K562 (cell line): ENCODE results near the gene PLOD1. TPM values are rescaled to one million over a fixed set of nuclear protein-coding genes. Genes with fewer than 3 reads are reported as not detected.
A peak's percentile ranks its signal among the peaks of the same experiment; 100 is the strongest.

ENCODE experiments used
- ADNP ChIP-seq: fragments of 200-800 bp; sonication (Bioruptor generic); IDR thresholded peaks from 2 replicates; pipeline ENCODE4 v1.6.1; 2016; ENCODE audit warnings: missing genetic modification characterization, missing compliant biosample characterization
- CBFB ChIP-seq: sonication (generic); formaldehyde crosslinking; IDR thresholded peaks from 2 replicates; pipeline ENCODE4 v1.4.0; 2020; ENCODE audit warnings: mild to moderate bottlenecking, missing genetic modification reagents
- CBX1 ChIP-seq: sonication (generic); IDR thresholded peaks from 2 replicates; pipeline ENCODE4 v1.6.1; 2016; ENCODE audit warnings: antibody characterized with exemption, low read depth, mild to moderate bottlenecking
- FUS ChIP-seq: fragments of 200-400 bp; formaldehyde crosslinking; optimal IDR thresholded peaks from 2 replicates; pipeline ENCODE3; 2017; ENCODE audit warnings: low read depth, low read length
- KDM1A ChIP-seq, 2 experiments: fragments of 450-650 bp; IDR thresholded peaks; 2 replicates each; pipeline ENCODE4 v1.6.1; 2016; ENCODE audit warnings: mild to moderate bottlenecking in 2 of 2
- MECOM ChIP-seq: fragments of 250-450 bp; sonication (Bioruptor Pico); IDR thresholded peaks from 2 replicates; pipeline ENCODE4 v1.8.0; 2022; ENCODE audit warnings: inconsistent platforms
- MYC ChIP-seq, 2 experiments: fragments of 250-450 bp in 1 of 2; sonication (Bioruptor Pico) in 1 of 2; IDR thresholded peaks; 2 replicates each; pipeline versions ENCODE4 v1.5.1 to v1.6.1; 2012 to 2021; ENCODE audit warnings: low read depth in 2 of 2, borderline replicate concordance in 1 of 2, improper control_type of control experiment in 1 of 2, low read length in 1 of 2, mild to moderate bottlenecking in 1 of 2, moderate library complexity in 1 of 2
- PRMT5 ChIP-seq: sonication (generic); formaldehyde crosslinking; IDR thresholded peaks from 2 replicates; pipeline ENCODE4 v1.5.0; 2020; ENCODE audit warnings: missing genetic modification reagents
- RBM17 ChIP-seq: fragments of 200-400 bp; formaldehyde crosslinking; IDR thresholded peaks from 2 replicates; pipeline ENCODE4 v1.6.1; 2017; ENCODE audit warnings: low read depth, mild to moderate bottlenecking, low read length, borderline replicate concordance
- RBM25 ChIP-seq: fragments of 200-400 bp; formaldehyde crosslinking; IDR thresholded peaks from 2 replicates; pipeline ENCODE4 v1.6.1; 2018; ENCODE audit warnings: low read length, low read depth, moderate library complexity; ENCODE audit not compliant: severe bottlenecking
- RCOR1 ChIP-seq, 2 experiments: IDR thresholded peaks; 2 replicates each; pipeline ENCODE4 v1.6.1; 2012; ENCODE audit warnings: low read depth in 2 of 2, low read length in 2 of 2, borderline replicate concordance in 1 of 2, improper control_type of control experiment in 1 of 2
- RNF2 ChIP-seq: sonication (generic); IDR thresholded peaks from 2 replicates; pipeline ENCODE4 v1.6.1; 2016
- RUNX1 ChIP-seq: sonication (generic); IDR thresholded peaks from 2 replicates; pipeline ENCODE4 v1.6.1; 2016; ENCODE audit warnings: antibody characterized with exemption, low read depth
- SIN3A ChIP-seq, 2 experiments: fragments of 150-350 bp in 1 of 2; IDR thresholded peaks; 2 replicates each; pipeline ENCODE4 v1.6.1; 2011 to 2016; ENCODE audit warnings: borderline replicate concordance in 2 of 2, low read depth in 2 of 2, low read length in 2 of 2, mild to moderate bottlenecking in 2 of 2, moderate library complexity in 2 of 2; ENCODE audit not compliant: control insufficient read depth in 1 of 2
- TBP ChIP-seq: optimal IDR thresholded peaks from 2 replicates; pipeline ENCODE3; 2011; ENCODE audit warnings: low read depth, low read length, improper control_type of control experiment
- ZBTB17 ChIP-seq: fragments of 450-650 bp; formaldehyde crosslinking; IDR thresholded peaks from 2 replicates; pipeline ENCODE4 v1.4.0; 2020; ENCODE audit warnings: mild to moderate bottlenecking
- ZNF184 ChIP-seq: sonication (generic); formaldehyde crosslinking; IDR thresholded peaks from 2 replicates; pipeline ENCODE4 v1.5.0; 2020; ENCODE audit warnings: missing genetic modification reagents
- ZNF24 ChIP-seq: fragments of 450-650 bp; IDR thresholded peaks from 2 replicates; pipeline ENCODE4 v1.6.1; 2016
- polyA plus RNA-seq, 8 experiments: library from polyadenylated mRNA; depleted of rRNA in 4 of 8; stranded (reverse) in 5 of 8; unstranded in 3 of 8; fragments of >200 nt; fragmentation: Nextera tagmentation in 2 of 8; fragmentation: Illumina TruSeq in 1 of 8; extraction: Ambion mirVana in 2 of 8; extraction: Trizol in 1 of 8; gene quantifications; 2 replicates each; pipeline versions ENCODE4 v1.2.1 to v1.2.3, GENCODE V29; 2011 to 2014; ENCODE audit warnings: inconsistent platforms in 1 of 8, missing spikeins in 1 of 8
- total RNA-seq, 7 experiments: library from RNA; depleted of rRNA in 6 of 7; stranded (reverse); fragments of >200 nt in 6 of 7; fragmentation: Illumina TruSeq in 2 of 7; extraction: Trizol in 2 of 7; gene quantifications; 2 replicates each; pipeline versions ENCODE4 v1.2.1 to v1.2.3, GENCODE V29; 2011 to 2021; ENCODE audit warnings: low replicate concordance in 1 of 7
- TF ChIP-seq, protein P1 (sequence below): fragments of 250-450 bp; sonication (Bioruptor Pico); IDR thresholded peaks from 2 replicates; pipeline ENCODE4 v1.4.0; 2020
- TF ChIP-seq, protein P2 (sequence below), 2 experiments: fragments of 450-650 bp in 1 of 2; IDR thresholded peaks; 2 replicates each; pipeline ENCODE4 v1.6.1; 2011 to 2017; ENCODE audit warnings: low read depth in 2 of 2, antibody characterized with exemption in 1 of 2, borderline replicate concordance in 1 of 2, low read length in 1 of 2, mild to moderate bottlenecking in 1 of 2, mixed read lengths in 1 of 2; ENCODE audit not compliant: control insufficient read depth in 1 of 2
- TF ChIP-seq, protein P3 (sequence below): sonication (generic); formaldehyde crosslinking; IDR thresholded peaks from 2 replicates; pipeline ENCODE4 v1.9.0; 2022; ENCODE audit warnings: mild to moderate bottlenecking, missing genetic modification reagents
- TF ChIP-seq, protein P4 (sequence below): sonication (generic); formaldehyde crosslinking; IDR thresholded peaks from 2 replicates; pipeline ENCODE4 v1.8.1; 2023; ENCODE audit warnings: mild to moderate bottlenecking, missing genetic modification reagents

Gene PLOD1
- total and polyA plus RNA-seq, 9 of the 15 experiments (the other 6 are each of a cell fraction or from before 2014, with no cell fraction given) = 16.6 to 90.8 (median 52.7) TPM

DNA sequence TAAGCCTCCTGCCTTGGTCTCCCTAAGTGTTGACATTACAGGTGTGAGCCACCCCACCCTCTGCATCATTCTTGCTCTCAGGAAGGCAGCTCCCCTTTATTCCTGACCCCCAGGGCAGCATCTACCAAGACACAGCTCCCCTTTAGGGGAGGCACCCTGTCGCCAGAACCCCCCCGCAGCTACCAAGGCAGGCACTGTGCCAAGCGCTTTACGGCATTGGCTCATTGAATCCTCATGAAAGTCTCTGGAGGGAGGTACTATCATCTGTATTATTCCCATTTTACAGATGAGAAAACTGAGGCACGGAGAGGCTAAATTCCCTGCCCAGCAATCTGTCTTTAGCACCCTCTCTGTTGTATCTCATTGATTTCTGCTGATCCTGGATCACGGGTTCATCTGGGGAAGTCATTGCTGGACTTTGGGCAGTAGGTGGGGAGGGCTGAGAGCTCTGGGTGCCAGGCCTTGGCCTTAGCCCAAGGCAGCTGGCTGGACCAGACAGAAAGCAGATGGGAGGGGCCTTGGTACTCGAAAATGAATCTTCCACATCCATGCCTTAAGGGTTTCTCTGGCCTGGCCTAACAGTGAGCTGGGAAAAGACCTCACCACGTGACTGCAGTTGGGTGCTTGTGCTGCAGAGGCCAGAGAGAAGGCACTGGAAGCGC is 5.9 kb downstream of the PLOD1 start (continued):
- TF ChIP-seq RCOR1 (IDR thresholded peaks at IDR 0.05; ENCODE audit: borderline replicate concordance in 1 of 2, low read depth in 2 of 2, low read length in 2 of 2) (peak in 1 of 2 experiments; percentile 75; a peak in 3 of 4 replicates), RBM25 (peak; percentile 81), RBM17 (no peak), PRMT5 (CRISPR knock-in tag) (no peak), ZNF184 (CRISPR knock-in tag) (no peak), MYC (IDR thresholded peaks at IDR 0.05; ENCODE audit: low read depth, low read length) (no peak), MYC (CRISPR knock-in tag; IDR thresholded peaks at IDR 0.05; ENCODE audit: borderline replicate concordance, low read depth) (no peak), FUS (no peak), ZNF24 (0 out of 2 replicates have a peak, but pooled peaks have one; percentile 11), TBP (no peak), KDM1A (IDR thresholded peaks at IDR 0.05) (peak; percentile 68 to 87), ADNP (tag) (peak; percentile 91), RUNX1 (no peak), RNF2 (no peak), ZBTB17 (CRISPR knock-in tag) (no peak), CBX1 (peak; percentile 83), CBFB (CRISPR knock-in tag) (no peak), MECOM (CRISPR knock-in tag) (no peak), SIN3A (IDR thresholded peaks at IDR 0.05; ENCODE audit: borderline replicate concordance in 2 of 2, control insufficient read depth in 1 of 2, low read depth in 2 of 2, low read length in 2 of 2) (no peak)
- TF ChIP-seq, protein P1, sequence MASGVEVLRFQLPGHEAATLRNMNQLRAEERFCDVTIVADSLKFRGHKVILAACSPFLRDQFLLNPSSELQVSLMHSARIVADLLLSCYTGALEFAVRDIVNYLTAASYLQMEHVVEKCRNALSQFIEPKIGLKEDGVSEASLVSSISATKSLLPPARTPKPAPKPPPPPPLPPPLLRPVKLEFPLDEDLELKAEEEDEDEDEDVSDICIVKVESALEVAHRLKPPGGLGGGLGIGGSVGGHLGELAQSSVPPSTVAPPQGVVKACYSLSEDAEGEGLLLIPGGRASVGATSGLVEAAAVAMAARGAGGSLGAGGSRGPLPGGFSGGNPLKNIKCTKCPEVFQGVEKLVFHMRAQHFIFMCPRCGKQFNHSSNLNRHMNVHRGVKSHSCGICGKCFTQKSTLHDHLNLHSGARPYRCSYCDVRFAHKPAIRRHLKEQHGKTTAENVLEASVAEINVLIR = no peak
- TF ChIP-seq, protein P2, sequence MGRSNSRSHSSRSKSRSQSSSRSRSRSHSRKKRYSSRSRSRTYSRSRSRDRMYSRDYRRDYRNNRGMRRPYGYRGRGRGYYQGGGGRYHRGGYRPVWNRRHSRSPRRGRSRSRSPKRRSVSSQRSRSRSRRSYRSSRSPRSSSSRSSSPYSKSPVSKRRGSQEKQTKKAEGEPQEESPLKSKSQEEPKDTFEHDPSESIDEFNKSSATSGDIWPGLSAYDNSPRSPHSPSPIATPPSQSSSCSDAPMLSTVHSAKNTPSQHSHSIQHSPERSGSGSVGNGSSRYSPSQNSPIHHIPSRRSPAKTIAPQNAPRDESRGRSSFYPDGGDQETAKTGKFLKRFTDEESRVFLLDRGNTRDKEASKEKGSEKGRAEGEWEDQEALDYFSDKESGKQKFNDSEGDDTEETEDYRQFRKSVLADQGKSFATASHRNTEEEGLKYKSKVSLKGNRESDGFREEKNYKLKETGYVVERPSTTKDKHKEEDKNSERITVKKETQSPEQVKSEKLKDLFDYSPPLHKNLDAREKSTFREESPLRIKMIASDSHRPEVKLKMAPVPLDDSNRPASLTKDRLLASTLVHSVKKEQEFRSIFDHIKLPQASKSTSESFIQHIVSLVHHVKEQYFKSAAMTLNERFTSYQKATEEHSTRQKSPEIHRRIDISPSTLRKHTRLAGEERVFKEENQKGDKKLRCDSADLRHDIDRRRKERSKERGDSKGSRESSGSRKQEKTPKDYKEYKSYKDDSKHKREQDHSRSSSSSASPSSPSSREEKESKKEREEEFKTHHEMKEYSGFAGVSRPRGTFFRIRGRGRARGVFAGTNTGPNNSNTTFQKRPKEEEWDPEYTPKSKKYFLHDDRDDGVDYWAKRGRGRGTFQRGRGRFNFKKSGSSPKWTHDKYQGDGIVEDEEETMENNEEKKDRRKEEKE (IDR thresholded peaks at IDR 0.05; ENCODE audit: borderline replicate concordance in 1 of 2, control insufficient read depth in 1 of 2, low read depth in 2 of 2, low read length in 1 of 2) = no peak
- TF ChIP-seq, protein P3, sequence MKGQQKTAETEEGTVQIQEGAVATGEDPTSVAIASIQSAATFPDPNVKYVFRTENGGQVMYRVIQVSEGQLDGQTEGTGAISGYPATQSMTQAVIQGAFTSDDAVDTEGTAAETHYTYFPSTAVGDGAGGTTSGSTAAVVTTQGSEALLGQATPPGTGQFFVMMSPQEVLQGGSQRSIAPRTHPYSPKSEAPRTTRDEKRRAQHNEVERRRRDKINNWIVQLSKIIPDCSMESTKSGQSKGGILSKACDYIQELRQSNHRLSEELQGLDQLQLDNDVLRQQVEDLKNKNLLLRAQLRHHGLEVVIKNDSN (CRISPR knock-in tag) = peak; percentile 57; the same call in 1 of the 2 replicates
- TF ChIP-seq, protein P4, sequence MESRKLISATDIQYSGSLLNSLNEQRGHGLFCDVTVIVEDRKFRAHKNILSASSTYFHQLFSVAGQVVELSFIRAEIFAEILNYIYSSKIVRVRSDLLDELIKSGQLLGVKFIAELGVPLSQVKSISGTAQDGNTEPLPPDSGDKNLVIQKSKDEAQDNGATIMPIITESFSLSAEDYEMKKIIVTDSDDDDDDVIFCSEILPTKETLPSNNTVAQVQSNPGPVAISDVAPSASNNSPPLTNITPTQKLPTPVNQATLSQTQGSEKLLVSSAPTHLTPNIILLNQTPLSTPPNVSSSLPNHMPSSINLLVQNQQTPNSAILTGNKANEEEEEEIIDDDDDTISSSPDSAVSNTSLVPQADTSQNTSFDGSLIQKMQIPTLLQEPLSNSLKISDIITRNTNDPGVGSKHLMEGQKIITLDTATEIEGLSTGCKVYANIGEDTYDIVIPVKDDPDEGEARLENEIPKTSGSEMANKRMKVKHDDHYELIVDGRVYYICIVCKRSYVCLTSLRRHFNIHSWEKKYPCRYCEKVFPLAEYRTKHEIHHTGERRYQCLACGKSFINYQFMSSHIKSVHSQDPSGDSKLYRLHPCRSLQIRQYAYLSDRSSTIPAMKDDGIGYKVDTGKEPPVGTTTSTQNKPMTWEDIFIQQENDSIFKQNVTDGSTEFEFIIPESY (CRISPR knock-in tag) = peak; percentile 51; the same call in 1 of the 2 replicates
